IPS DF 4.7 (cell line): ENCODE results near the gene ADAD1.

Experiments
- DNase-seq: peaks from one replicate; pipeline ENCODE4 v3.0.0-alpha.2; 2013; ENCODE audit warnings: low spot score; ENCODE audit errors: extremely low read depth

The ADAD1 gene

DNA sequence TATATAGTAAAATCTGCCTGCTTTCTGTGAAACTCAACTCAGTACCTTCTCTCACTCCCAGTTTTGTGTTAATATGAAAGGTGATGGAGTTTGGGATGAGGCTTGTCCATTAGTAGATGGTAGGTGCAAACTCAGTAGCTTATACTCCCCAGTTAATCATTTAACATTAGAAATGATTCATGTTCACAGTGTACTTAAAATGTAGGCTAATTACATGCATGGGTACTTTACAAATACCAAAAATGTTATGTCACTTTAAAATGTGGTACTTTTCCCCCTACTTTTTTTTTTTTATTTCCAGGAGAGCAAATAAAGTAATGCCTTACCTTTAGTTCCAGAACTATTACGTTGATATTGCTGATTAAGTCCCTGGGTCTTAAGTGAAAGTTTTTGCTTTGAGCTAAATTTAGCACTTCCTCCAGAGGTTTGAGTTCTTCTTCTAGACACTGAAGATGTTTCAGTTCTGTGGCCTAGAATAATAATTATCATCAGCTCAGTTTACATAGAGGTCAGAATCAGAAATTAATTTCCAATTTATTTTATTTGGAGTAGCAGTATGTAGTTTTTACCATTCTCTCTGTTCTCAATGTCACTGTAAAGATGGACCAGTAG, 74.7 kb downstream of the ADAD1 start:
- DNase-seq = no peak

DNA sequence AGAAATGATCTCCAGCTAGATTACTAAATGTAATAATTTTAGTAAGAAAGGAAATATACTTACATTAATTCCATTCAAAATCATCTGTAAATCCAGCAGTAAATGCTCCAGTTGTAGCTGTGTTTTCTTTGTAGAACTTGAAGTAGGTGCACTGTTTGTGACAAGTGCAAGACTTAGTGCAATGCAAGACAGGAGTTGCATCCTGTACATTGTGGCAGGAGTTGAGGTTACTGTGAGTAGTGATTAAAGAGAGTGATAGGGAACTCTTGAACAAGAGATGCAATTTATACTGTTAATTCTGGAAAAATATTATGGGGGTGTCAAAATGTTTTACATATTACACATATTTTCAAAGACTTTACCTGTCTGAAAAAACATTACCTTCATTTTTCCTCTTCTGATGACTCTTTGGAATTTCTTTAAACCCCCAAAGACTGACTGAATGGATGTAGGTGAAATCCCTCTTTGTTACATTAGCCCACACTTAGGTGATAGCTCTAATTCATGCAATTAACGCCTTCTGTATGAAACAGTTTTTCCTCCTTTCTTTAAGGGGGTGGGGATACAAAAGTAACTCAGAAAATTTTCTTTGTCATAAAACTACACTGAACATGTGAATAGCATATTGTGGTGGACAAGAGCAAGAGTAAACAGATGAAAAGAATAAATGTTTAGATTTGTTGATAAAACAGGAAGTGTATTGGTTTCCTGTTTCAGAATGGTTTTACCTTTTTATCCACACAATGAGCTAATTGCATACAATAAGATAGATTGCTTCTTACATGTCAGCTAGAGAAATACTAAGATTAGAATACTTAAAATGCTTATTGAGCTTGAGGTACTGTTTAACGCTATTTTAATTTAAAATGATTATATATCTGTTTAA, 77.7 kb downstream of the ADAD1 start, which contains the start of gene IL2:
TSS of gene IL2 (minus strand) at position 495 of the 886 bp plus-strand sequence. CDS start at position 210, 285 bp downstream.
- no peak for DNase-seq

DNA sequence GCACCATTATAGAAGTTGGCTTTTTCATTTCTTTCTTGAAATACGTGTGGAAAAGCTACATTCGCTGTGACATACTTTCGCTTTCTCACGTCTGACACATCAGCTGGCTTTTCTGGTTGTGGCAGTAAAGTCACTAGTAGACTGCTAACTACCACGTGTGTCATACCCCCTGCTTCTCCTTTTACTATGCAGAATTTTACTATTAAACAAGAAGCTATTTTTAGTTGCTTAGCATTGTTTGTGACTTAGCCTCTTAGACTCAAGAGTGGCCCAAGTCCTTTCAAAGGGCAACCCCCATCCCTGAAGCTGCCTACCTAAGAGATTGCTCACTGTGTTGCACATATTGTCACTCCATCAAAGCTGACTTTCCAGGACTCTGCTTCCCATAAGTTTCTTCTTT, 79.8 kb downstream of the ADAD1 start:
- no peak for DNase-seq

DNA sequence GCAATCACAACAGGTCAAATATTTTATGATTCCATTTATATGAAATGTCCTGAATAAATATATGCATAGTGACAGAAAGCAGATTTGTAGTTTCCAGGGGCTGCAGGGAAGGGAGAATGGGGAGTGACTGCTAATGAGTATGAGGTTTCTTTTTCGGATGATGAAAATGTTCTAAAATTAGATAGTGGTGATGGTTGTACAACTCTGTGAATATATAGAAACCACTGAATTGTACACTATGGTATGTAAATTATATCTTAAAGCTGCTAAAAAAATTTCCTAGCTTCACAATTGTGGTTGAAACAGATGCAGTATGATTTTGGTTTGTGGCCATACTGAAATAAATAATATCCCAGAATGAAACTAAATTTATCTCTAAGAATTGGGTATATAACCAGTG, 90.6 kb downstream of the ADAD1 start:
- DNase-seq = no peak

GRCh38 chr4:122475233-122475632, 96.4 kb downstream of the ADAD1 start:
- DNase-seq = no peak

DNA sequence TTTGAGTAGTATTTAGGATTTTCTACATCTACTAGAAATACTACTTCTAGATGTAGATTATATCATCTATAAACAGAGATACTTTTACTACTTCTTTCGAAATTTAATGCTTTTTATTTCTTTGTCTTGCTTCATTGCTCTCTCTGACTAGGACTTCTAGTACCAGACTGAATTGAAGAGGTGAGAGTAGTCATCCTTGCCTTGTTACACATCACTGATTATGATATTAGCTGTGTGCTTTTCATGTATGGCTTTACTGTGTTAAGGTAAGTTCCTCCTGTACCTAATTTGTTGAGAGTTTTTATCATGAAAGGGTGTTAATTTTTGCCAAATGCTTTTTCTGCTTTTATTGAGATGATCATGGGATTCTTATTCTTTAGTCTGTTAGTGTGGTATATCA, 97.3 kb downstream of the ADAD1 start:
- DNase-seq = no peak

- DNase-seq = no peak
Observed at GRCh38 chr4:122476745-122477144, 97.9 kb downstream of the ADAD1 start.
